Measurements from ENCODE around the gene HCFC1.
A peak's percentile ranks its signal among the peaks of the same experiment; 100 is the strongest.

Gene HCFC1

GRCh38 chrX:153951683-153952372 is 19.8 kb downstream of the HCFC1 start:
- no peak for DNase-seq (ENCODE audit: low read depth)
- no peak for TF ChIP-seq CTCF (IDR thresholded peaks at IDR 0.05; ENCODE audit: low read length, missing control alignments)
- H3K4me3 ChIP-seq (replicated peaks; ENCODE audit: low read depth, low read length), result no peak overlapping the region

- TF ChIP-seq CTCF (IDR thresholded peaks at IDR 0.05; ENCODE audit: low read length, missing control alignments), result no peak
- no peak for DNase-seq (ENCODE audit: low read depth)
- H3K4me3 ChIP-seq (replicated peaks; ENCODE audit: low read depth, low read length), result no peak overlapping the region
Measured at GRCh38 chrX:153950127-153950526, 21.5 kb downstream of the HCFC1 start.

GRCh38 chrX:153948847-153949805 is 22.5 kb downstream of the HCFC1 start:
- no peak overlapping the region for H3K4me3 ChIP-seq (replicated peaks; ENCODE audit: low read depth, low read length)
- DNase-seq (ENCODE audit: low read depth), result no peak
- TF ChIP-seq CTCF (IDR thresholded peaks at IDR 0.05; ENCODE audit: low read length, missing control alignments), result no peak

- TF ChIP-seq CTCF (IDR thresholded peaks at IDR 0.05; ENCODE audit: low read length, missing control alignments), result no peak
- no peak for DNase-seq (ENCODE audit: low read depth)
- H3K4me3 ChIP-seq (replicated peaks; ENCODE audit: low read depth, low read length), result no peak overlapping the region
Measured at GRCh38 chrX:153948002-153948466, 23.6 kb downstream of the HCFC1 start.

- DNase-seq (ENCODE audit: low read depth), result peak; percentile 84
- H3K4me3 ChIP-seq (replicated peaks; ENCODE audit: low read depth, low read length), result no peak overlapping the region
- peak; percentile 88 for TF ChIP-seq CTCF (IDR thresholded peaks at IDR 0.05; ENCODE audit: low read length, missing control alignments)
Measured at GRCh38 chrX:153947009-153947769, 24.4 kb downstream of the HCFC1 start.

Measured in fibroblast of pulmonary artery (primary cell).